SU-DHL-6 (cell line): ENCODE results near the gene TBC1D16.
"Not testable (repeated sequence)": the region's sequence is repeated elsewhere in the genome, so short reads cannot be mapped to it uniquely, and the experiment has no call there.

Experiments
- H2AFZ ChIP-seq: fragments of 200-600 bp; sonication (generic); 2 replicates; pipeline ENCODE4 v1.6.1; 2014; ENCODE audit warnings: low read depth, mild to moderate bottlenecking, moderate library complexity, mixed read lengths, antibody characterized with exemption, low read length; ENCODE audit not compliant: severe bottlenecking
- H3F3A ChIP-seq: fragments of 200-600 bp; shearing (Covaris generic); 2 replicates; pipeline ENCODE4 v1.6.0; 2016; ENCODE audit warnings: antibody characterized with exemption, mild to moderate bottlenecking; ENCODE audit not compliant: insufficient read depth
- H3K27ac ChIP-seq: fragments of 200-600 bp; sonication (generic); 2 replicates; pipeline ENCODE4 v1.5.1; 2016; ENCODE audit warnings: low read depth, mild to moderate bottlenecking, low read length, moderate library complexity, mixed read lengths
- H3K27me3 ChIP-seq: fragments of 200-600 bp; sonication (generic), shearing (Covaris generic); 2 replicates; pipeline ENCODE4 v1.6.0; 2014; ENCODE audit warnings: mild to moderate bottlenecking, low read length
- H3K36me3 ChIP-seq: fragments of 200-600 bp; sonication (generic); 2 replicates; pipeline ENCODE4 v1.6.1; 2014; ENCODE audit warnings: mild to moderate bottlenecking, low read length, mixed read lengths
- H3K4me2 ChIP-seq: fragments of 300-600, 200-600 bp; shearing (Covaris generic), sonication (generic); 2 replicates; pipeline ENCODE4 v1.6.0; 2014; ENCODE audit warnings: low read length, low read depth, mild to moderate bottlenecking; ENCODE audit not compliant: poor library complexity, severe bottlenecking
- H3K4me3 ChIP-seq: fragments of 200-600 bp; sonication (generic); 2 replicates; pipeline ENCODE4 v1.5.1; 2014; ENCODE audit warnings: antibody characterized with exemption, low read length, mild to moderate bottlenecking, mixed read lengths; ENCODE audit not compliant: insufficient read depth, poor library complexity, severe bottlenecking
- H3K79me2 ChIP-seq: fragments of 200-600 bp; sonication (generic); 2 replicates; pipeline ENCODE4 v1.6.1; 2014; ENCODE audit warnings: mild to moderate bottlenecking, low read length, moderate library complexity; ENCODE audit not compliant: insufficient read depth
- H3K9ac ChIP-seq: fragments of 200-600 bp; sonication (generic); 2 replicates; pipeline ENCODE4 v1.7.0; 2014; ENCODE audit warnings: mild to moderate bottlenecking, low read length
- H3K9me2 ChIP-seq: fragments of 200-600 bp; sonication (generic); replicated peaks from 2 replicates; pipeline ENCODE4 v1.6.1; 2014; ENCODE audit warnings: low read length; ENCODE audit not compliant: insufficient read depth
- H3K9me3 ChIP-seq: fragments of 200-600 bp; sonication (generic); 2 replicates; pipeline ENCODE4 v1.6.1; 2014; ENCODE audit warnings: low read length, mixed read lengths; ENCODE audit not compliant: insufficient read depth
- H4K20me1 ChIP-seq: fragments of 200-600 bp; sonication (generic); 2 replicates; pipeline ENCODE4 v1.6.1; 2014; ENCODE audit warnings: low read depth, mild to moderate bottlenecking, antibody characterized with exemption, low read length, moderate library complexity, mixed read lengths
- CTCF ChIP-seq: fragments of 200-600 bp; sonication (generic); IDR thresholded peaks from one replicate; pipeline ENCODE4 v1.5.1; 2017; ENCODE audit warnings: antibody characterized with exemption, mild to moderate bottlenecking, low read length, moderate library complexity; ENCODE audit not compliant: insufficient read depth, poor library complexity, severe bottlenecking
- EZH2phosphoT487 ChIP-seq: fragments of 200-600 bp; sonication (generic), shearing (Covaris generic); conservative IDR thresholded peaks from 2 replicates; pipeline ENCODE4 v1.6.1; 2018; ENCODE audit warnings: mild to moderate bottlenecking, antibody characterized with exemption, low read length, moderate library complexity, mixed read lengths

TBC1D16 gene

GRCh38 chr17:79966681-79967080 lies 69.0 kb downstream of the TBC1D16 start:
- Histone ChIP-seq H2AFZ (no peak overlapping the region), H3K36me3 (no peaks in the 10 kb centered on the region), H3K4me2 (no peak overlapping the region), H3K9me3 (no peaks in the 10 kb centered on the region), H3K79me2 (no peaks in the 10 kb centered on the region), H3K4me3 (no peak overlapping the region), H3F3A (no peaks in the 10 kb centered on the region), H4K20me1 (no peaks in the 10 kb centered on the region), H3K27me3 (no peaks in the 10 kb centered on the region), H3K9me2 (no peaks in the 10 kb centered on the region), H3K27ac (no peak overlapping the region), H3K9ac (no peak overlapping the region)
- TF ChIP-seq EZH2phosphoT487 = no peak
- no peak for TF ChIP-seq CTCF

DNA sequence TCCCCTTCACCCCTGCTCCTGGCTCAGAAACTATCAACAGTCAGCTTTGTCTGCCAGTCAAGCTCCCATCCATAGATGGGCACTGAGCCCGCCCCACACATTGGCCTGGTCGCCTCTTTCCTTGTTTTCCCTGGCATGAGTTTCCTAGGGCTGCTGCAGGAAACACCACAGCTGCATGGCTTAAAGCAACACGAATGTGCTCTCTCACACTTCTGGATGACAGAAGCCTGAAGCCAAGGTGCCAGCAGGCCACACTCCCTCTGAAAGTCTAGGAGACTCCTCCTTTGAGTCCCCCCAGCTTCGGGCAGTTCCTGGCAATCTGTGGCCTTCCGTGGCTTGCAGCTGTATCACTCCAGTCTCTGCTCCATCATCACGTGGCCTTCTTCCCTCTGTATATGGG lies 69.9 kb downstream of the TBC1D16 start:
- no peak overlapping the region for H3K27ac ChIP-seq
- TF ChIP-seq EZH2phosphoT487 (no peak), CTCF (no peak)
- H4K20me1 ChIP-seq = no peaks in the 10 kb centered on the region
- no peak overlapping the region for H3K9ac ChIP-seq
- H3K36me3 ChIP-seq = no peaks in the 10 kb centered on the region
- no peak overlapping the region for H3K4me3 ChIP-seq
- no peak overlapping the region for H2AFZ ChIP-seq
- H3K9me3 ChIP-seq = no peaks in the 10 kb centered on the region
- no peaks in the 10 kb centered on the region for H3K9me2 ChIP-seq
- H3K27me3 ChIP-seq = no peaks in the 10 kb centered on the region
- H3F3A ChIP-seq = no peaks in the 10 kb centered on the region
- H3K4me2 ChIP-seq = no peak overlapping the region
- H3K79me2 ChIP-seq = no peaks in the 10 kb centered on the region

- not testable (repeated sequence) for H3K9ac ChIP-seq, H3K36me3 ChIP-seq, H3K9me3 ChIP-seq, H4K20me1 ChIP-seq, H3K9me2 ChIP-seq, H3K79me2 ChIP-seq, H3F3A ChIP-seq, H3K4me2 ChIP-seq, H3K4me3 ChIP-seq, H3K27ac ChIP-seq, H2AFZ ChIP-seq, H3K27me3 ChIP-seq
Measured at GRCh38 chr17:79962467-79962866, 73.2 kb downstream of the TBC1D16 start.

DNA sequence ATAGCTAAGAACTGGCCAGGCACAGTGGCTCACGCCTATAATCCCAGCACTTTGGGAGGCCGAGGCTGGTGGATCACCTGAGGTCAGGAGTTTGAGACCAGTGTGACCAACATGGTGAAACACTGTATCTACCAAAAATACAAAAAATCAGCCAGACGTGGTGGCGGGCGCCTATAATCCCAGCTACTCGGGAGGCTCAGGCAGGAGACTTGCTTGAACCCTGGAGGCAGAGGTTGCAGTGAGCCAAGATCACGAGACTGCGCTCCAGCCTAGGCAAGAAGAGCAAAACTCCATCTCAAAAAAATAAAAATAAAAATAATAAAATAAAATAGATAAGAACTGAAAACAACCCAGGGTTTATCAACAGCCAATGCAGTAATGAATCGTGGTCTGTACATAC lies 74.1 kb downstream of the TBC1D16 start:
- not testable (repeated sequence) for H3K36me3 ChIP-seq, H3K79me2 ChIP-seq, H3K27ac ChIP-seq, H3K9ac ChIP-seq, H4K20me1 ChIP-seq, H3K4me2 ChIP-seq, H3K4me3 ChIP-seq, H3K9me2 ChIP-seq, H3K27me3 ChIP-seq, H3F3A ChIP-seq, H3K9me3 ChIP-seq, H2AFZ ChIP-seq
